ENCODE results near the gene CHD5.

CHD5 gene

DNA sequence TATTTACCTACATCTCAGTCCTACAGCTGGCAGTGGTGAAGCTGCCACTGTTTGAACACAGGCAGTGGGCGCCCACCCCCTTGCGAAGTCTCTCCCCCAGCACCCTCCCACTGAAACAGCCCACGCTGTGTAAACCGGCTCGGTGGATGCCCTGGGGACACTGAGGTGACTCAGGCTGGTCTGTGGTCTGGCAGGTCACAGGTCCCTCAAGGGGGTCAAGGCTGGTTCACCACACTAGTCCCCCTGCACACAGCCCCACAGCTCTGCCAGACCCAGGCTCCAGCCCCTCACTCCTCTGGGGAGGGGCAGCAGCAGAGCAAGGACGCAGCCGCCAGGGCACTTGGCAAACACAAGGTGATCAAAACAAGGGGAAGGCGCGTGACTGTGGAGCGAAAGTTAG is 7.6 kb downstream of the CHD5 start:
- DNase-seq, result no peak

GRCh38 chr1:6171548-6172124 is 8.5 kb downstream of the CHD5 start:
- DNase-seq, result no peak

GRCh38 chr1:6170742-6171201 is 9.3 kb downstream of the CHD5 start:
- no peak for DNase-seq

- no peak for DNase-seq
Measured at GRCh38 chr1:6170116-6170741, 9.9 kb downstream of the CHD5 start.

- no peak for DNase-seq
Measured at GRCh38 chr1:6168947-6169586, 11.1 kb downstream of the CHD5 start.

DNA sequence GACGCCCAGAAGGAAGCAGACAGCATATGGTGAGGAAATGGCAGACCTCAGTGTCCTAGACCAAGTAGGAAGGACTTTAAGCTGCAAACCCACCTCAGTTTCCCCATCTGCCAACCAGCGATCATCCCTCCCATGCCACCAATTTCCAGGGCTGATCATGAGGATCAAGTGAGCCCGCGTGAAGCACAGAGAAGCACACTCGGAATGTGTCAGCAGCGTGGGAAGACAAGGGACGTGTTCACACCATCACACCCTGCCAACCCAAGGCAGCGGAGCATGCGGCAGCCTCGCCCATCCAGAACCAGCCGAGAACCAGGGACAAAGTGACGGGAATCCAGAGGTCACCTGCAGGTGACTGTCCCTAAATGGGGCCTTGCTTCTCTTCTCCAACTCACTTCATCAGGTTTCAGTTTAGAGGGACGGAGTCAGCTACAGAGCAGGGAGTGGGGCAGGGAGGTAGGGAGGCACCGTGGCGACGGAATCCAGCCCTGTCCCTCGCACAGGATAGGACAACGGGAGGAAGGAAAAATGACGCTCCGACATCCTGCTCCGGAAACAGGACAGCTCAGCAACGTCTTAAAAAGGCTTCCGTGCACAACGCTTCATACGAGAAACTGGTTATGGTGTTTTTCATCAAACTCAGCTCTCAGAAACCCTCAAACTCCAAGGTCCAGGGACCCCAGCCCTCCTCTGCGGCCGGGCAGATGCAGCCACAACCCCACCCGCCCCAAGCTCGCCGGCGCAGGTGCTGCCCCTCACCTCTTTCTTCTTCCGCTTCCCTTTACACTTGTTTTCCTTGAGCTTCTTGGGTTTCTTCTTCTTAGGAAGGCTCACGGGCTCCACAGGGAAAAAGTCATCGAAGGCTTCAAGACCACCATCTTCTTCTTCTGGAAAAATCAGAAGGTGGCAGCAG is 12.5 kb downstream of the CHD5 start:
- no peak for DNase-seq

DNA sequence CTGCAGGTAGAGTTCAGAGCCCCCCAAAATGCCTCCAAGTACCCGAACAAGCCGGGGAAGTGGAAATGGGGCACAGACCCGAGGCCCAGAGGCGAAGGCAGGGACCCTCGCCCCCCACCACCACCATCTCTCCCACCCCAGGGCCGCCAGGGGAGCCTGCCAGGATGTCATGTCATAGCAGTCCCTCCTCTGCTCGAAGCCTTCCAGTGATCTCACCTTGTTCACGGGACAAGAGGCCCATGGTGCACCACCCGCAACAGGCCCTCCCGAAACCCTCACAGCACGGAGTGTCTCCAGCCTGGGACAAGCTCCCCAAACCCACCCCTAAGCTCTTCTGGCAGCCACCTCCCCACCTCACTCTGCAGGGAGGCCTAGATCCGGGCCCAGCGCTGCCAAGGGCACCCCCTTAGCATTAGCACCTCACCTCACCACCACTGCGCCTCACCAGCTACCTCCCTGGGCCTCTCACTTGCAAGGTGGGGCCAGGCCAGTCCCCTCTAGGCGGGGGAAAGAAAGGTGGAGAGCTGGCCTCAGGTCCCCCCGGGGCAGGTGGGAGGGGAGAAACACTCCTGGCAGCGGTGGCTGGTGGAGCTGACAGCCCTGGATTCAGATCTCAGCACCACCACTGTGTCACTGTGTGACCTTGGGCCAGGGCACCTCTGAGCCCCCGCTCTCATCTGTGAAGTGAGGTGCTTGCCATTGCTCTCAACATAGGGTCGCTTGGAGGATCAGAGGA is 13.3 kb downstream of the CHD5 start:
- no peak for DNase-seq

DNA sequence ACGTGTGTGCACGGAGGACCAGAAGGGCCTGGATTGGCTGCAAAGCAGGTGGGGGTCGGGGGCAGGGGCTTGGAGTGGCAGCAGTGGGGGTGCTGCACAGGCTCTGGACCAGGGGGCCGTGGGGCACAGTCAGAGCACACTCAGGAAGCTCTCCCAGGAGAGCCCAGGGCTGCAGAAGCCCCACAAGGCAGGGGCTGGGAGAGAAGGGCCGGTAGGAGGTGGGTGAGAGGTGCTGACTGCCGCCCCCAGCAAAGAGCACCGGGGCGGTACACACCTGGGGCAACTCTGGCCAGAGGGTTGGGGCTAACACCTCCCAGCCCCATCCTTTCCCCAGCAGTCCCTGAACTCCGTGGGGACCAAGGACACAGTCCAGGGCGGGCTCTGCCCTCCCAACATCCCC is 13.9 kb downstream of the CHD5 start:
- no peak for DNase-seq

- DNase-seq, result no peak
Measured at GRCh38 chr1:6165441-6165985, 14.6 kb downstream of the CHD5 start.

- DNase-seq, result no peak
Measured at GRCh38 chr1:6165027-6165426, 15.1 kb downstream of the CHD5 start.

DNA sequence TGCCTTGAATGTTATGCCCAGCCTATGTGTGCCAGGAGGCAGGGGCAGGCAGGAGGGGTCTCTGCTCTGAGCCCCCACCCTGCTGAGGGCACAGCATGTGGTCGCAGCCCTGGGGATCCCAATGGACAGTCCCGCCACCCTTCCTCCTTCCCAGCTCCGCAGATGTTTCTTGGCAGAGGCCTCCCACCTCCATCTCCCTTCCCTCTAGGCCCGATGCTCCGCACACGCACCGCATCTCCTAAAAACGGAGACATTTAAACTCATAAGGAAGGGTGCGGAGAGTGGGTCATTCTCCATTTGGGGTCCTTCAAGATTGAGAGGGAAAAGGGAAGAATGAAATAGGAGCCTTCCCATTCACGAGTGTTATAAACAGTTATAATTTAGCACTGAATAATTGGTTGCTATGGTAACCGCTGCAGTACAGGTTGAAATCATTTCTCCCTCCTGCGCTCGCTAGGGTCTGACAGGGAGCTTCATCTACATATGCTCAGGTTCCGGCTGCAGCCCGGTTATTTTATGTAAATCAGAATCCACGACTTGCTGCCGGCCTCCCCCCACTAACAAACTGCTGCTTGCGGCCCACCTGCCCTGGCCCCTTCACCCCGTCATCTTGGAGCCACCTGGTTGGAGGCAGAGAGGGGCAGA is 16.0 kb downstream of the CHD5 start:
- no peak for DNase-seq

GRCh38 chr1:6163191-6163972 is 16.7 kb downstream of the CHD5 start:
- no peak for DNase-seq

- DNase-seq, result no peak
Measured at GRCh38 chr1:6162773-6163172, 17.3 kb downstream of the CHD5 start.

GRCh38 chr1:6162341-6162740 is 17.8 kb downstream of the CHD5 start:
- no peak for DNase-seq

- no peak for DNase-seq
Measured at GRCh38 chr1:6158181-6158580, 21.9 kb downstream of the CHD5 start.

DNA sequence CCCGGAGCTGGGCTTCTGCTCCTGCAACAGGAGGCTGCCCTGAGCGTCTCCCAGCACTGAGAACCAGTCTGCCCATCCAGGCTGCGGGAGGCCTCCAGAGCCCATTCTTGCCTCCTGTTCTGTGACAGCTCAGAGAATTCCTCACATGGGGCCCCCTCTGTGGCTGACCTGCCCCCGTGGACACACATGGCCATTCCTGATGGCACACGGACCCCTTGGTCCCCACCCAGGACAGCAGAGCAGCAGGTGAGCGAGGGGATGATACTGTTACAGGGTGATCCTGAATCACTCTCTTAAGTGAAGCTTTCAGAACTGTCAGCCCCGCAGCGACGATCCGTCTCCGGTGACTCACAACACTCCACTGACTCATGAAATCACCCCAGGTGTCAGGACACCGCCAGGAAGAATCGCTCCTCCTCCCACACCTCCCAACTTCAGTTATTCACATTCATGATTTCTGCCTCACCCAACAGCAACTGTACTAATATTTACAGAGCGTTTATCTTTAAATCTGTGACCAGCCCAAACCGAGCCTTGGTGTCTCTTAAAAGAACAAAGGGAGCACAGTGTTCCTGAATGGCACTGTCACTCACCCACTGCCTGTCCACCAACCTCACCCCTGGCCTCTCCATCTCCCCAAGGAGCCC is 22.5 kb downstream of the CHD5 start:
- DNase-seq, result no peak

DNA sequence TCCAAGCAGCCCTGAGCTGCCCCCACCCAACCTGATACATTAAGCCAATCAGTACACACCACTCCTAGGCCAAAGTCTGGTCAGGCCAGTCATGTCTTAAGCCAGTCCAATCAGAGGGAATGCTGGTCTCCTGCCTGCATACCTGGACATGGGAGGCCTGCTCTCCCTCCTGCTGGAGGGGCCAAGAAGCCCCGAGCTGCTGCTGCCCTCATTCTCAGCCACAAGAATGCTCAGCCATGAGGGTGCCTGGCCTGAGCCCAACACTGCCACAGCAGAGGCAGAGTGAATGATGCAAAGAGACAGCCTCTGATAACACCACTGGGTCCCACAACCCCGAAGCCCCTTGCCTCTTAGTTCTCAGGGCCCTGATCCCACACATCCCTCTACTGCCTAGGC is 23.0 kb downstream of the CHD5 start:
- DNase-seq, result no peak

DNA sequence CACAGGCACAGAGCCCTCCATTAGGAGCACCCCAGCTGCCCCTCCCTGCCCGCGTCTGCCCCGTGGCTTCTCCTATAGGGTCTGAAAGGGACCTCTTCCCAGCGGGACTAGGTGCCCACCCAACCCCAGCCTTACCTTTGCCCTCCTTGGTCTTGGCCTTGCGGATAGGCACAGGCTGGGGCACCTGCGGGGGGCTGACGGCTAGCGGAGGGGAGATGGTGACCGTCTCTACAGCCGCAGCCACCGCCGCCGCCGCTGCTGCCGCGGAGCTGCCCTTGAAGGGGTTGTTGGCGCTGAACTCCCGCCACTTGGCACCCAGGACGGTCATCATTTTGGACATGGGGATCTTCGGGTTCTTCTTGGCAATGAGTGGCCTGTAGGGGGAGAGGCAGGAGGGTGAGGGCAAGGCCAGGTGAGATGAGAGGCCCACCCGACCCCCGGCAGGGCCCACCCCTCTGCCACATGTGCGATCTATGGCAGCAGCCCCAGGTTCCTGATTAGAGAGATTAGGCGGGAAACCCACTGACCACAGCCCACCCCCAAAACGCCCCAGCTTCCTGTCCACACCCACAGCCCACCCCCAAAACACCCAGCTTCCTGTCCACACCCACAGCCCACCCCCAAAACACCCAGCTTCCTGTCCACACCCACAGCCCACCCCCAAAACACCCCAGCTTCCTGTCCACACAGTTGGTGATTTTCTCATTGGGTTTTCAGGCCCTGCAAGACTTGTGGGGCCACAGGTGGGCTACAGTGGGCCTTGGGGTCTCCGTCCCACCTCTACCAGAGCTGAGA is 25.4 kb downstream of the CHD5 start:
- DNase-seq, result no peak

DNA sequence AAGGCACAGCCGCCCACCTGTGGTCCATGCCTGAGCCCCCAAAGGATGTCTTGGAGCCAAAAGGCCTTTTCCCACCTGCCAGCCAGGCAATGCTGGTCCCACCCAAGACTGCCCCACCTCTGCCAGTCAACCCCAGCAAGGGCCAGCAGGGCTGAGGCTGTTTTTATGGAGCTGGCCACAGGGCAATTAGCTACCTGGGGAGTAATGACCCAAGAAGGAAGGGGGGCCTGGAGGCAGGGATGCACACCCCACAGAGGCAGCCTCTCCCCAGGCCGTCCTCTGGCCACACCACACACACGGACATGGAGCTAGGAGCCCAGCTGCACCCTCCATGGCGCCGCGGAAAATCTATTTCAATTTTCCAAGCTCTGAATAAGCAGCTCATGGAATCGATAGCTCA is 27.2 kb downstream of the CHD5 start:
- no peak for DNase-seq

DNA sequence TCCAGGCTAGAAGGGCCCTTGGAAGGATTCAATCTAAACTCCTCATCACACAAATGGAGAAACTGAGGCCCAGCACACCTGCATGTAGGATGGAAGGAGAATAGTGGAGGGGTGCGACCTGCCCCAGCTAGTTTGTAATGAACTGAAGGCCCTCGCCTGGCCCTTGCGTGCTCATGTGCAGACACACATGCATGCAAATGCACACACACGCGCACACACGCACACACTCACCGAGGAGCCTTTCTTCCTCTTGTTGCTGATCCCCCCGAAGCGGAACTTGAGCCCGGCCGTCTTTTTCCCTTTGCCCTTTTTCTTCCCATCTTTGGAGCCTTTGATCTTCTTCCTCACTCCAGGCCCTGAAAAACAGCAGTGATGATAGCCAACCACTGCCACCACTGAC is 27.9 kb downstream of the CHD5 start:
- DNase-seq, result no peak

Data from activated CD4-positive, alpha-beta T cell treated with anti-CD3 and anti-CD28 coated beads for 1 hour (primary cell).